ENCODE measurements around the gene NXPH2. TPM values are rescaled to one million over a fixed set of nuclear protein-coding genes. Genes with fewer than 3 reads are reported as not detected.

Gene NXPH2
- total and polyA plus RNA-seq, 9 of the 15 experiments (the other 6 are each of a cell fraction or from before 2014, with no cell fraction given) = not detected

GRCh38 chr2:138716183-138716582 is 64.0 kb downstream of the NXPH2 start (continued):
- peak in 2 of 3 experiments; percentile 24 to 29; a peak in 1 of 6 replicates for TF ChIP-seq CTCF (IDR thresholded peaks at IDR 0.05 in 2 of 3, conservative IDR thresholded peaks at IDR 0.05 in 1 of 3; ENCODE audit: insufficient read depth in 2 of 3, low read depth in 1 of 3, low read length in 3 of 3)
- TF ChIP-seq BHLHE40 (IDR thresholded peaks at IDR 0.05; ENCODE audit: low read length) = no peak

GRCh38 chr2:138713504-138713903 is 66.7 kb downstream of the NXPH2 start:
- no peaks in the 10 kb centered on the region for H3K36me3 ChIP-seq (ENCODE audit: control insufficient read depth, insufficient read depth, low read length)
- in situ Hi-C loops (cut with MboI) = no loop called here
- ATAC-seq (no peak), FAIRE-seq (no peak), DNase-seq (ENCODE audit: extremely low read depth in 1 of 4, low spot score in 3 of 4) (no peak)
- no peak overlapping the region for H3K4me3 ChIP-seq
- H3K27me3 ChIP-seq (ENCODE audit: control insufficient read depth in 2 of 2, insufficient read depth in 2 of 2, low read length in 2 of 2) = no peaks in the 10 kb centered on the region
- no peak overlapping the region for H3K4me2 ChIP-seq (ENCODE audit: insufficient read depth, low read length)
- no peak overlapping the region for H3K9ac ChIP-seq (ENCODE audit: insufficient read depth in 1 of 2, low read depth in 2 of 2, low read length in 2 of 2)
- POLR2A ChIA-PET = no interaction called here
- no peaks in the 10 kb centered on the region for H3K4me1 ChIP-seq (replicated peaks in 1 of 2; ENCODE audit: control insufficient read depth in 2 of 2, insufficient read depth in 2 of 2, low read length in 2 of 2)
- no peak for TF ChIP-seq ZSCAN29 (IDR thresholded peaks at IDR 0.05)
- TF ChIP-seq ZNF511 (CRISPR knock-in tag; IDR thresholded peaks at IDR 0.05) = no peak
- TF ChIP-seq MBD2 (IDR thresholded peaks at IDR 0.05; ENCODE audit: borderline replicate concordance, low read depth) = no peak
- no peak for TF ChIP-seq ARID4B (CRISPR knock-in tag; IDR thresholded peaks at IDR 0.05)
- no peak for TF ChIP-seq RUNX1 (IDR thresholded peaks at IDR 0.05; ENCODE audit: low read depth)
- no peak overlapping the region for H2AFZ ChIP-seq (ENCODE audit: low read depth, low read length)
- H3K79me2 ChIP-seq (ENCODE audit: control insufficient read depth, insufficient read depth, low read length) = no peaks in the 10 kb centered on the region
- WGBS (ENCODE audit: insufficient coverage, low coverage, missing lambda C conversion rate) = 1% methylated on average over 5 of the region's 5 CpGs
- H3K9me3 ChIP-seq (replicated peaks; ENCODE audit: control insufficient read depth, insufficient read depth, low read depth, low read length) = no peaks in the 10 kb centered on the region
- H4K20me1 ChIP-seq (replicated peaks; ENCODE audit: control insufficient read depth, insufficient read depth, low read length) = no peaks in the 10 kb centered on the region
- CTCF ChIA-PET (ENCODE audit: low intra/inter-chr PET ratio) = no interaction called here
- no peaks in the 10 kb centered on the region for H3K9me1 ChIP-seq (ENCODE audit: control insufficient read depth, insufficient read depth, low read length)
- H3K27ac ChIP-seq (ENCODE audit: extremely low read depth, low read depth, low read length) = no peak overlapping the region
- BruUV-seq (replicated peaks) = no TSS peak
- intact Hi-C loops (cut with micrococcal nuclease) = loop anchor here (10.0 kb wide), 1 partner anchor 239 kb away; no protein-coding TSS in a partner anchor
